Measurements from ENCODE around the gene SPATA31E1.

Gene SPATA31E1

GRCh38 chr9:87867391-87867790 lies 15.3 kb upstream of the SPATA31E1 start:
- no peak overlapping the region for H3K9ac ChIP-seq
- H3K4me3 ChIP-seq (ENCODE audit: low read depth, low read length): no peak overlapping the region
- H3K4me1 ChIP-seq: no peaks in the 10 kb centered on the region
- no peak overlapping the region for H3K27ac ChIP-seq
- no peaks in the 10 kb centered on the region for H3K79me2 ChIP-seq
- no peak for TF ChIP-seq CTCF (IDR thresholded peaks at IDR 0.05)
- no peaks in the 10 kb centered on the region for H3K9me3 ChIP-seq (ENCODE audit: control insufficient read depth, low read length)
- H3K27me3 ChIP-seq (ENCODE audit: control insufficient read depth, insufficient read depth, low read length): no peaks in the 10 kb centered on the region
- H2AFZ ChIP-seq: no peak overlapping the region
- H3K36me3 ChIP-seq (ENCODE audit: control insufficient read depth, insufficient read depth, low read length): no peaks in the 10 kb centered on the region
- no peak overlapping the region for H3K4me2 ChIP-seq (ENCODE audit: low read length)

DNA sequence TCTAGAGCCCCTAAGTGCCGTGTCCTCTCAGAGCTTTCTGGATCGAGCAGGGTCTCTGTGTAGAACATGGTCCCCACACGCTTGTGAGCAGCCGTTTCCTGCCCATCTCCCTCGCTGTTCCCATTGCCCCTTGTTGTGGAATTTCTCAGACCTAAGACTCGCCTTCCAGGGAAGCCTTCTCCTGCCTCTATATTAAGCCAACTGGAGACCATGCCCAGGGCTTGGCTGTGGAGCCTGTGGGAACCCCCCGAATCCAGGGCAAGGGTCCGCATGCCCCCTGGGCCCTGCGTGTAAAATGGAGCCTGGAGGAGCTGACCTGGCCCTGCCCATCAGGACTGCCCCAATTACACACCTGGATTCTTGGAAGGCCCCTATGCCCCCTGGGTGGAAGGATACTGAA lies 14.5 kb upstream of the SPATA31E1 start:
- no peak for TF ChIP-seq CTCF (IDR thresholded peaks at IDR 0.05)
- Histone ChIP-seq H3K4me1 (no peaks in the 10 kb centered on the region), H3K36me3 (ENCODE audit: control insufficient read depth, insufficient read depth, low read length) (no peaks in the 10 kb centered on the region), H3K9ac (no peak overlapping the region), H3K4me2 (ENCODE audit: low read length) (no peak overlapping the region), H3K9me3 (ENCODE audit: control insufficient read depth, low read length) (no peaks in the 10 kb centered on the region), H3K4me3 (ENCODE audit: low read depth, low read length) (no peak overlapping the region), H2AFZ (no peak overlapping the region), H3K27ac (no peak overlapping the region), H3K79me2 (no peaks in the 10 kb centered on the region), H3K27me3 (ENCODE audit: control insufficient read depth, insufficient read depth, low read length) (no peaks in the 10 kb centered on the region)

DNA sequence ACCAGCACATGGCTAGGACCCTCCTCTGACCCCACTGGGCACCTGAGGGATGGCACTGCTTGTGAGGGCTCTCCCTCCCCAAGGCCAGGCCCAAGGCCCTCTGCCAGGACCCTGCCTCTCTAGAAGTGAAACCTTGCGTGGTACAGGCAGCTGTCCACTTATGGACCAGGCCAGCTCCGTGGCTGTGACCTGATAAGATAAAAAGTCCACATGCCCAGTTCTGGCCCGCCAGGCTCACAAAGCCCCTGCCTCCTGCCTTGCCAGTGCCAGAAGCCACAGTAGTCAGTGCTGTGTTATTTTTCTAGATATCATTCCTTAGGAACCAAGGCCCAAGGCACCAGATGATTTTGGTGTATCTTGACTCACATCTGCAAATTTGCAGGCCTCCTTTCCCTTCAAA lies 14.0 kb upstream of the SPATA31E1 start:
- no peak overlapping the region for H3K27ac ChIP-seq
- H3K4me2 ChIP-seq (ENCODE audit: low read length): no peak overlapping the region
- H3K36me3 ChIP-seq (ENCODE audit: control insufficient read depth, insufficient read depth, low read length): no peaks in the 10 kb centered on the region
- no peaks in the 10 kb centered on the region for H3K27me3 ChIP-seq (ENCODE audit: control insufficient read depth, insufficient read depth, low read length)
- H3K4me1 ChIP-seq: no peaks in the 10 kb centered on the region
- no peak for TF ChIP-seq CTCF (IDR thresholded peaks at IDR 0.05)
- H2AFZ ChIP-seq: no peak overlapping the region
- H3K9me3 ChIP-seq (ENCODE audit: control insufficient read depth, low read length): no peaks in the 10 kb centered on the region
- no peak overlapping the region for H3K4me3 ChIP-seq (ENCODE audit: low read depth, low read length)
- no peaks in the 10 kb centered on the region for H3K79me2 ChIP-seq
- H3K9ac ChIP-seq: no peak overlapping the region

DNA sequence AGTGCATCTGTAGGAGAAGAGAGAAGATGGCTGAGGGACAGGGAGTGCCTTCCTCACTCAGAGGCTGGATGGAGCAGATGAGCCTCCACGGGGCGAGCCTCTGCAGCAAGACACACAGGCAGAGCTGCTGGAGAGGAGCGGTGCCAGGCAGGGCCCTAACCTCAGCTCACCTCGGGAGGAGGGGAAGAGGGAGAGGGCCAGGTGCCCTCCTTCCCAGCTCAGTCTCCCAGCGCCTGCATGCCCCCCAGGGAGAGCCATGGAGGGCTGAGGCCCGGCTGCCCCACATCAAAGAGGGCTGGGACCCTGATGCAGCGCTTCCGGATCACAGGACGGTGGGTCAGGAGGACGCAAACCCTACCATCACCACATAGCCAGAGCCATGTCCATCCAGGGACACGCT lies 13.6 kb upstream of the SPATA31E1 start:
- H3K4me3 ChIP-seq (ENCODE audit: low read depth, low read length): no peak overlapping the region

More for the DNA sequence above, 13.6 kb upstream of the SPATA31E1 start:
- TF ChIP-seq CTCF (IDR thresholded peaks at IDR 0.05): no peak
- Histone ChIP-seq H3K27ac (no peak overlapping the region), H3K27me3 (ENCODE audit: control insufficient read depth, insufficient read depth, low read length) (no peaks in the 10 kb centered on the region), H3K36me3 (ENCODE audit: control insufficient read depth, insufficient read depth, low read length) (no peaks in the 10 kb centered on the region), H3K9me3 (ENCODE audit: control insufficient read depth, low read length) (no peaks in the 10 kb centered on the region), H2AFZ (no peak overlapping the region), H3K4me2 (ENCODE audit: low read length) (no peak overlapping the region), H3K79me2 (no peaks in the 10 kb centered on the region), H3K4me1 (no peaks in the 10 kb centered on the region), H3K9ac (no peak overlapping the region)
